Inferior parietal cortex (tissue), 1 donor: ENCODE measurements around the gene TIAL1.
"Not testable (repeated sequence)": the region's sequence is repeated elsewhere in the genome, so short reads cannot be mapped to it uniquely, and the experiment has no call there.

Experiments used
- DNase-seq: peaks from one replicate; pipeline ENCODE4 v3.0.0-alpha.2; 2016; ENCODE audit errors: extremely low spot score

The TIAL1 gene

DNA sequence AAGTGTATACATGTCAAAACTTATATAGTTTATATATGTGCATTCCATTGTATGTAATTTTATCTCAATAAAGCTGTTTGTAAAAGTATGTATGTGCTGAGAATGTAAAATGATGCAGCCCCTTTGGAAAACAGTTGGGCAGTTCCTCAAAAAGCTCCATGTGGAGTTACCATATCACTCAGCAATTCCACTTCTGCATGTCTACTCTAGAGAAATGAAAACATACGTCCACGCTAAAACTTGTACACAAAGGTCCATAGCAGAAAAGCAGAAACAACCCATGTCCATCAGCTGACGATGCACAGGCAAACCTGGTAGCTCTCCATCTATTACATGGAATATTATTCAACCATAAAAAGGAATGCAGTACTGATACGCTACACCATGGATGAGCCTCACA lies 45.9 kb downstream of the TIAL1 start:
- no peak for DNase-seq

DNA sequence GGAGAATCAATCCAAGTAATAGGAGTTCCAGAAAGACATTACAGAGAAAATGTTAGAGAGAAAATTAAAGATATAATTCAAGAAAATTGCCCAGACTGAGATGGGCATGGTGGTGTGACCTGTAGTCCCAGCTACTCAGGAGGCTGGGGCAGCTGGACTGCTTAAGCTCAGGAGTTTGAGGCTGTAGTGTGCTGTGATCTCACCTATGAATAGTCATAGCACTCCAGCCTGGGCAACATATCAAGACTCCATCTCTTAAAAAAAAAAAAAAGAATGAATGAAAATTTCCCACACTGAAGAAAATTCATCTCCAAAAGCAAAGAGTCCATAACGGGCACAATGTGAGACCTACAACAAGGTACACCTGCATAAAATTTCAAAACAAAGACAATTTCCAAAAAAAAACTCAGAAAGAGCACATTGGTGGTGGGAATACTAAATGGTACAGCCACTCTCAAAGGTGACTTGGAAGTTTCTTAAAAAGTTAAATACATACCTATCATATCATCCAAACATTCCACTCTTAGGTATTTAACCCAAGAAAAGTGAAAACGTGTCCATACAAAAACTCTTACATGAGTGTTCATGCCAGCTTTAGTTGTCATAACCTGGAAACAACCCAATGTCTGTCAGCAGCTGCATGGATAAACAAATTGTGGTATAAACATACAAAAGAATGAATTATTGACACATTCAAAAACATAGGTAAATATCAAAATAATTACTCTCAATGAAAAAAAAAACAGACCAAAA lies 47.3 kb downstream of the TIAL1 start:
- DNase-seq = no peak

- no peak for DNase-seq
These were observed 50.8 kb downstream of the TIAL1 start for GRCh38 chr10:119546009-119546408.

- no peak for DNase-seq
These were observed 51.5 kb downstream of the TIAL1 start for GRCh38 chr10:119545310-119545709.

- no peak for DNase-seq
These were observed 52.7 kb downstream of the TIAL1 start for GRCh38 chr10:119543814-119544642.

DNA sequence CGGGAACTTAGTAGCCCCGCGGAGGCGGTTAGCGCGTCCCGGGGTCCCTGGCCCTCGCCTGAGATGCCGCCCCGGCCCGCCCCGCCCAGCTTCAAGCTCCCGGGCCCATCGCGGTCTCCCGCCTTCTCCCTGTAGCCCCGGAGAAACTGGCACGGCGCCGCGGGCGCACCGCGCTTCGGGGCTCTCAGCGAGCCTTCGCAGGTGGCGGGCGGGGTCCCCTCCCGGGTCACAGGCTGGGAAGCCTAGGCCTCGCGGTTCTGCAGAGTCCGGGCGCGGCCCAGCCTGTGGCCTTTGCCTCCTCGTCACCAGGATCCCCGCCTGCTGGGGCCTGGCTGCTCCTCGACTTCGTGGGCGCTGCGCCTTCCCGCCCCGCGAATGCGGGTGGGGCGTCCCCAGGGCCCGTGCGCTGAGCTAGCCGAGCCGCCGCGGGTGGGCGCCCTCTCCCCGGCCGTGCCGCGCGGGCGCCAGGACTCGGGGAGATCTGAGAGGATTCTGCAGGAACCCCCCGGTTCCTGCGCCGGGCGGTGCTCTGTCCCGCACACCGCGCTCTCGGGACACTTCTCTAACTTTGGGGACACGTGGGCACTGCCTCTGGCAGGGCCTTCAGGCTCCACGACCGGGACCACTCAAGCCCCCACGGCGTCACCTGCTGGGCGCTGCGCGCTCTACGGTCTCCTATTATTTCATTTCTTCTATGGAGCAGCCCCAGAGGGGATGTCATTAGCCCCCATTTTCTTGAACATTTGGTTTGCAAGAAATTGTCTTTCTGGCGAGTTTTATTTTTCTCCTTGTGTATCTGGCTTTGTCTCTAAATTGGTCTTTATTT lies 53.6 kb downstream of the TIAL1 start:
- DNase-seq = no peak

DNA sequence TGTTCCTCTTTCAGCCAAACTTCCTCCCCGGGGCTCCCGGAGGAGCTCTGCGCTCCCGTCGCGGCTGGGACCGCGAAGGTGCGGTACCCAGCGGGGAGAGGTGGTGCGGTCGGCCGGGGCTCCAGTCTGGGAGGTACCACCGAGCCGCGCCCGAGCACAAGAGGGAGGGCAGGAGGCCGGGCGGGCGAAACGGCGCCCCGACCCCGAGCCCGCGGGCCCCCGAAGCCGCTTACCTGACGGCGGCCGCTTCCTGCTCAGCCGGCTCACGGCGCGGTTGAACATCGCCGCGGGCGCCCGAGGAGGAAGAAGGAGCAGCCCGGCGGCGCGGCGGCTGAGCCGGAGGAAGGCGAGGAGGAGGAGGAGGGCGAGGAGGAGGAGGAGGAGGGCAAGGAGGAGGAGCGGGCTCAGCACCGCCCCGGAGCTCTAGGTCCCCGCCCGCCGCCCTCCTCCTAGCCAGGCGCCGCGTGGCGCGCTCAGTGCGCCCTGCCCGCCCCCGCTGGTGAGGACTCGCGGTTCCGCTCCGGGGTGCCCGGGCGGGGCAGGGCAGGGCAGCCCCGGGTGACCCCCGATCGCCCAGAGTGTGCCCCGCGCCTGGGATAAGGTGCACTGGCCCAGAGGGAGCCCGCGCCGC lies 54.3 kb downstream of the TIAL1 start, which contains the start of gene RGS10:
Gene RGS10, minus strand, starts transcription at position 363 of the 631 bp plus-strand sequence. Its CDS starts 81 bp downstream, at position 282.
- DNase-seq = no peak

GRCh38 chr10:119541459-119542356 lies 55.1 kb downstream of the TIAL1 start:
- DNase-seq = no peak

- no peak for DNase-seq
These were observed 55.7 kb downstream of the TIAL1 start for GRCh38 chr10:119541046-119541445.

GRCh38 chr10:119540038-119540437 lies 56.7 kb downstream of the TIAL1 start:
- DNase-seq = no peak

DNA sequence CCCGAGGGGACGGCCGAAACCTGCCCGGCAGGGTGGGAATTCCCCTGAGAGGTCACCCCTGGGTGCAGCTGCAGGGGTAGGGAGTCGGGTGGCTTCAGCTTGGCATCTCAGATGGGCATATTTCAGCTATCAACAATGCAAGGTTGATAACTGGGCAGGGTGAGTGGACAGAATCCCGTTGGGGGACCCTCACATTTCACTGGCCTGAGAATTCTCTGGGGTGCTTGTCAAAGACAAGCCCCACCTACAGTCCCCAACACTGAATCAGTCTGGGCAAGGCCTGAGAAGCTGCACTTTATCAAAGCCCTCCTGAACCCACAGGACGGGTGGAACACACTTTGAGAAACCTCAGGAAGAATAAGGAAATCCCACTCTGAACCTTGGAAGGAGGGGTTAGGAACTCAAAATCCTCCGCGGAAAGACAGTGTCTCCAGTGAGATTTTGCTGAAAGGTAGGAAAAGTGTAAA lies 57.4 kb downstream of the TIAL1 start:
- DNase-seq = no peak

- no peak for DNase-seq
These were observed 58.0 kb downstream of the TIAL1 start for GRCh38 chr10:119538632-119539358.

DNA sequence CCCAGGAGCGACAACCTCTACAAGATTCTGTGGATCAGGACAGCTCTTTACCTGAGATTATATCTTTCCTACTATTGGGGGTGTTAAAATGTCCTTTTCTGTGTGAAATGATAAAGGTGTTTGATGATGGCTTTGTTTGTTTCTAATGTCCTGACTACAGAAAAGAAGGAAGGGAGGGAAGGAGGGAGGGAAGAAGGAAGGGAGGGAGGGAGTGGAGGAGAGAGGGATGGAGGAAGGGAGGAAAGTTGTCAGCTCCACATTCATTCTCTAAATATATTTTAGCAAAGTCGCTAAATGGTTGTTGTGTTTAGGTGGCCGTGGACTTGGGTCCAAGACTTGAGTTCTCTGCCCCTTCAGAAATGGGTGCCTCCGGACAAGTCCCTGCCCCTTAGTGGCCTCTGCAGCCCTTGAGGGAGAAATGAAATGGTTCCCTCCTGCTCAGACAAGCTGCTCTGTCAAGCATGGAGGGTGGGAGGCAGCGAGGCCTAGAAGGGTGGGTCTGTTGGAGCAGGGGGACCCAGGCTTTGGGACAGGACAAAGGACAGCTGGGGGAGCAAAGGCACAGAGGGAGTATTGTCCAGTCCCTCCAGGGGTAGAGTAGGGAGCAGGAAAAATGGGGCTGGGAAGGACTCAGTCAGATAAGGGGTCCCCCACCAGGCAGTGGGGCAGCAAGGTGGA lies 58.7 kb downstream of the TIAL1 start:
- no peak for DNase-seq

DNA sequence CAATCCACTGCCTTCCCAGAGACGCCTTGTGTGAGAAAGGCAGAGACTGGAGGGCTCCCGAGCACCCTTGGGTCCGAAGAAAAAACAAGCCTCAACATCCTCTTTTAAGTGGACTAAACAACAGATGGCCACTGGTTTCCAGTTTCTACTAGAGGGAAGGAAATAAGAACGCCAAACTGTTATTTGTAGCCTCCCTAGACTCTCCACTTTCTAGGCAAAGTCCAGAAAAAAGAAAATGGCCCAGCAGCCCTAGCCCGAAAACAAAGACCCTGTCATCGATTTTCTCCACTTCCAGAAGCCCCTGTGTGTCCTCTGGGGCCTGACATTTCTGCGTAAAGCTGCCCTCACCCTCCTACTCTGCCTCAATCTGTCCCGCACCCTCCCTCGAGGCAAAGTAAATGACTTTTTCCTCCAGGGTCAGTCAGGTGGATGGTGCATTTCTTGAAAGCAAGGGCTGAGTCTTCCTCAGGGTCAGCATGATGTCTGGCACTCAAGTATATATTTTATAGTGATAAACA lies 60.2 kb downstream of the TIAL1 start:
- DNase-seq = no peak

- DNase-seq = no peak
These were observed 60.8 kb downstream of the TIAL1 start for GRCh38 chr10:119535837-119536507.

DNA sequence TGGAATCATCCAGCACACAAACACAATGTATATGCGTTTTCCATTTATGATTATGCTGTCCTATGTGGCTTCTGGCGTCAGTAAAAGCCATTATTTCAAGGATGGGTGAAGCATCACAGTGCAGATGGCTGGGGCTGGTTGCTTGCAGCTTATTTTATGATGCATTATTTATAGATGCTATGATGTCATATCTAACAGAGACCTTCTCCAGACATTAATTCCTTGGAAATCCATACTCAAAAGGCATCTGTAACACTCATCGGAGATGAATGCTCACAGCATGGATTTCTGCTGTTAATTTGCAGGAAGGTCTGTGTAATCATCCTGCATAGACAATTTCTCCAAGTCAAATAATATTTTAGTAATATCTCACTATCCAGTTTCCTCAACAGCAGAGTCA lies 61.5 kb downstream of the TIAL1 start:
- no peak for DNase-seq

DNA sequence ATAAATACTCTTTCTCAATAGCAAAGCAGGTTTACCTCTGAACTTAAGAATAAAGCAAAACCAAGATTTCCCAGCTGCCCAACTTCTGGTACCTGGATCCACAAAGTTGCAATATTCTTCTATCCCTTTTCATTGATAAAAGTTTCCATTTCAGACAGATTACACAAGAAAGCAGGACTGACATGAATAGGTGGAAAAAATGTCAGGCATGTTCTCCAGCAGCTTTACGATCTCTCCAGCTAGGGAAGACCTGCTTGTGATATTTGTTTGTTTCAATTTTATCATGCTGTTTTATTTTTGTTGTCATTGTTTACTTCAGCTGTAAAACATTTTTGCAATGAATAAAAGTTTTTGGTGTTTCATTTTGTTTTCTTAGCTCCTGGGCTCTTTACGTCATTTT lies 63.3 kb downstream of the TIAL1 start:
- DNase-seq = no peak

DNA sequence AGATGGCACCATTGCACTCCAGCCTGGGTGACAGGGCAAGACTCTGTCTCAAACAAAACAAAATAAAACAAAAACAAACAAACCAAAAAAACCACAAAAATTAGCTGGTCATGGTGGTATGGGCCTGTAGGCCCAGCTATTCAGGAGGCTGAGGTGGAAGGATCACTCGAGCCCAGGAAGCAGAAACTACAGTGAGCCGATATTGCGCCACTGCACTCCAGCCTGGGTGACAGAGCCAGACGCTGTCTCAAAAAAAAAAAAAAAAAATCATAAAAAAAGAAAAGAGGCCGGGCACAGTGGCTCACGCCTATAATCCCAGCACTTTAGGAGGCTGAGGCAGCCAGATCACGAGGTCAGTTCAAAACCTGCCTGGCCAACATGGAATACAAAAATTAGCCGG lies 64.0 kb downstream of the TIAL1 start:
- not testable (repeated sequence) for DNase-seq
